Mesendoderm (in vitro differentiated cells): ENCODE data around the gene GATAD2A.

ENCODE experiments used
- DNase-seq: peaks from one replicate; pipeline ENCODE4 v3.0.0; 2013
- H2AK5ac ChIP-seq: 2 replicates; pipeline ENCODE4 v1.6.1; 2013; ENCODE audit warnings: low read length, inconsistent platforms
- H2BK120ac ChIP-seq: 2 replicates; pipeline ENCODE4 v1.6.1; 2013; ENCODE audit warnings: low read depth, mild to moderate bottlenecking, low read length, moderate library complexity, mixed read lengths
- H2BK15ac ChIP-seq: replicated peaks from 2 replicates; pipeline ENCODE4 v1.6.1; 2013; ENCODE audit warnings: low read depth, mild to moderate bottlenecking, moderate library complexity
- H2BK5ac ChIP-seq: 2 replicates; pipeline ENCODE4 v1.6.1; 2013; ENCODE audit warnings: low read length, inconsistent platforms
- H3K18ac ChIP-seq: 2 replicates; pipeline ENCODE4 v1.6.1; 2013; ENCODE audit warnings: mild to moderate bottlenecking, low read length, mixed read lengths
- H3K23ac ChIP-seq: one replicate; pipeline ENCODE4 v1.6.1; 2013; ENCODE audit warnings: low read length
- H3K27ac ChIP-seq: 2 replicates; pipeline ENCODE4 v1.5.1; 2013; ENCODE audit warnings: low read depth, mild to moderate bottlenecking, inconsistent platforms, low read length, moderate library complexity
- H3K27me3 ChIP-seq: 2 replicates; pipeline ENCODE4 v1.6.1; 2013; ENCODE audit warnings: low read length, control low read depth, mild to moderate bottlenecking, inconsistent platforms; ENCODE audit not compliant: insufficient read depth, poor library complexity
- H3K36me3 ChIP-seq: 2 replicates; pipeline ENCODE4 v1.6.1; 2013; ENCODE audit warnings: low read length, inconsistent platforms; ENCODE audit not compliant: control insufficient read depth, insufficient read depth
- H3K4ac ChIP-seq: one replicate; pipeline ENCODE4 v1.6.1; 2013; ENCODE audit warnings: low read depth, mild to moderate bottlenecking, low read length, moderate library complexity
- H3K4me1 ChIP-seq: 2 replicates; pipeline ENCODE4 v1.6.1; 2013; ENCODE audit warnings: low read depth, low read length, inconsistent platforms; ENCODE audit not compliant: control insufficient read depth
- H3K4me2 ChIP-seq: 2 replicates; pipeline ENCODE4 v1.6.1; 2013; ENCODE audit warnings: low read length
- H3K4me3 ChIP-seq: 2 replicates; pipeline ENCODE4 v1.5.1; 2013; ENCODE audit warnings: mild to moderate bottlenecking, low read length
- H3K56ac ChIP-seq: one replicate; pipeline ENCODE4 v1.6.1; 2013; ENCODE audit warnings: low read length
- H3K79me1 ChIP-seq: 2 replicates; pipeline ENCODE4 v1.6.1; 2013; ENCODE audit warnings: low read length, inconsistent platforms
- H3K79me2 ChIP-seq: 2 replicates; pipeline ENCODE4 v1.6.1; 2013; ENCODE audit warnings: mild to moderate bottlenecking, low read length; ENCODE audit not compliant: control insufficient read depth, insufficient read depth
- H3K9ac ChIP-seq: 2 replicates; pipeline ENCODE4 v1.6.1; 2013; ENCODE audit warnings: low read length, inconsistent platforms
- H4K5ac ChIP-seq: one replicate; pipeline ENCODE4 v1.6.1; 2013; ENCODE audit warnings: low read length
- H4K8ac ChIP-seq: one replicate; pipeline ENCODE4 v1.6.1; 2013; ENCODE audit warnings: low read depth, mild to moderate bottlenecking, control low read depth, low read length, moderate library complexity
- WGBS: extraction: QIAGEN DNeasy Blood & Tissue Kit; methylation state at CpG from one replicate; pipeline ENCODE4 v1.1.7; 2013; ENCODE audit warnings: low lambda C conversion rate, missing lambda C conversion rate; ENCODE audit not compliant: insufficient coverage; ENCODE audit errors: extremely low coverage; 5-methylcytosine and 5-hydroxymethylcytosine counted together

The GATAD2A gene

GRCh38 chr19:19492026-19492610, 86.6 kb downstream of the GATAD2A start:
- H3K4me3 ChIP-seq = no peak overlapping the region
- H3K9ac ChIP-seq = no peak overlapping the region
- no peak overlapping the region for H3K27ac ChIP-seq
- no peak overlapping the region for H4K5ac ChIP-seq
- H2BK5ac ChIP-seq = no peak overlapping the region
- H3K79me2 ChIP-seq = peaks cover 32% of the 10 kb centered on the region
- no peak overlapping the region for H3K23ac ChIP-seq
- DNase-seq = no peak
- H3K18ac ChIP-seq = no peak overlapping the region
- no peak overlapping the region for H2AK5ac ChIP-seq
- peaks cover 11% of the 10 kb centered on the region for H3K36me3 ChIP-seq
- H3K4ac ChIP-seq = no peak overlapping the region
- peaks cover 15% of the 10 kb centered on the region for H3K4me1 ChIP-seq
- H3K56ac ChIP-seq = no peak overlapping the region
- H3K79me1 ChIP-seq = peaks cover 38% of the 10 kb centered on the region
- H3K4me2 ChIP-seq = no peak overlapping the region
- H3K27me3 ChIP-seq = no peaks in the 10 kb centered on the region
- no peak overlapping the region for H2BK120ac ChIP-seq
- no peak overlapping the region for H4K8ac ChIP-seq
- WGBS = no CpG with 5 or more reads among the region's 21 CpGs
- H2BK15ac ChIP-seq = no peak overlapping the region

GRCh38 chr19:19493841-19494546, 88.5 kb downstream of the GATAD2A start:
- peaks cover 16% of the 10 kb centered on the region for H3K36me3 ChIP-seq
- no CpG with 5 or more reads among the region's 15 CpGs for WGBS
- no peak overlapping the region for H3K4me2 ChIP-seq

GRCh38 chr19:19495614-19496603, 90.4 kb downstream of the GATAD2A start:
- no peak overlapping the region for H2BK120ac ChIP-seq
- H2BK15ac ChIP-seq = no peak overlapping the region
- H2BK5ac ChIP-seq = no peak overlapping the region
- no peak overlapping the region for H3K4me2 ChIP-seq
- peaks cover 20% of the 10 kb centered on the region for H3K79me2 ChIP-seq
- H3K18ac ChIP-seq = no peak overlapping the region
- H3K4ac ChIP-seq = no peak overlapping the region
- no peak overlapping the region for H3K27ac ChIP-seq
- no peak overlapping the region for H3K9ac ChIP-seq
- DNase-seq = no peak
- H4K5ac ChIP-seq = no peak overlapping the region
- H3K23ac ChIP-seq = no peak overlapping the region
- H3K4me3 ChIP-seq = no peak overlapping the region
- H3K27me3 ChIP-seq = no peaks in the 10 kb centered on the region
- no peaks in the 10 kb centered on the region for H3K4me1 ChIP-seq
- H4K8ac ChIP-seq = no peak overlapping the region
- no CpG with 5 or more reads among the region's 30 CpGs for WGBS
- peaks cover 20% of the 10 kb centered on the region for H3K36me3 ChIP-seq
- no peak overlapping the region for H2AK5ac ChIP-seq
- no peak overlapping the region for H3K56ac ChIP-seq
- H3K79me1 ChIP-seq = peaks cover 34% of the 10 kb centered on the region

More at GRCh38 chr19:19493841-19494546, 88.5 kb downstream of the GATAD2A start:
- Histone ChIP-seq H3K79me2 (peaks cover 28% of the 10 kb centered on the region), H4K5ac (no peak overlapping the region), H2AK5ac (no peak overlapping the region), H3K79me1 (peaks cover 40% of the 10 kb centered on the region), H3K4ac (no peak overlapping the region), H4K8ac (no peak overlapping the region), H3K23ac (no peak overlapping the region), H3K56ac (no peak overlapping the region), H2BK15ac (no peak overlapping the region), H3K27ac (no peak overlapping the region), H2BK120ac (no peak overlapping the region), H3K4me1 (peaks cover 10% of the 10 kb centered on the region), H2BK5ac (no peak overlapping the region), H3K4me3 (no peak overlapping the region), H3K27me3 (no peaks in the 10 kb centered on the region), H3K18ac (no peak overlapping the region), H3K9ac (no peak overlapping the region)
- DNase-seq = no peak

- H3K4me3 ChIP-seq = no peak overlapping the region
- no peak overlapping the region for H4K5ac ChIP-seq
- no peak overlapping the region for H2BK15ac ChIP-seq
- H3K36me3 ChIP-seq = peaks cover 29% of the 10 kb centered on the region
- H3K4ac ChIP-seq = no peak overlapping the region
- H2BK120ac ChIP-seq = no peak overlapping the region
- H3K27me3 ChIP-seq = no peaks in the 10 kb centered on the region
- H4K8ac ChIP-seq = no peak overlapping the region
- no peaks in the 10 kb centered on the region for H3K4me1 ChIP-seq
- H3K27ac ChIP-seq = no peak overlapping the region
- H2BK5ac ChIP-seq = no peak overlapping the region
- no peak overlapping the region for H3K56ac ChIP-seq
- H3K79me1 ChIP-seq = peaks cover 17% of the 10 kb centered on the region
- DNase-seq = no peak
- H3K4me2 ChIP-seq = no peak overlapping the region
- no peak overlapping the region for H2AK5ac ChIP-seq
- no peak overlapping the region for H3K18ac ChIP-seq
- H3K79me2 ChIP-seq = peaks cover 7% of the 10 kb centered on the region
- no peak overlapping the region for H3K23ac ChIP-seq
- H3K9ac ChIP-seq = no peak overlapping the region
- WGBS = no CpG with 5 or more reads among the region's 33 CpGs
These were observed 92.9 kb downstream of the GATAD2A start for GRCh38 chr19:19498255-19498991.

GRCh38 chr19:19499272-19499995, 94.0 kb downstream of the GATAD2A start:
- Histone ChIP-seq H3K56ac (no peak overlapping the region), H3K79me1 (peaks cover 11% of the 10 kb centered on the region), H3K4ac (no peak overlapping the region), H3K4me3 (no peak overlapping the region), H2BK5ac (no peak overlapping the region), H2BK120ac (no peak overlapping the region), H3K27ac (no peak overlapping the region), H3K4me1 (no peaks in the 10 kb centered on the region), H3K36me3 (peaks cover 28% of the 10 kb centered on the region), H3K23ac (no peak overlapping the region), H2BK15ac (no peak overlapping the region), H4K5ac (no peak overlapping the region), H4K8ac (no peak overlapping the region), H3K79me2 (peaks cover 2% of the 10 kb centered on the region), H3K9ac (no peak overlapping the region), H3K4me2 (no peak overlapping the region), H2AK5ac (no peak overlapping the region), H3K27me3 (no peaks in the 10 kb centered on the region), H3K18ac (no peak overlapping the region)
- no CpG with 5 or more reads among the region's 18 CpGs for WGBS
- no peak for DNase-seq
